ENCODE data around the gene PRRX2.
"Not testable (repeated sequence)": the region's sequence is repeated elsewhere in the genome, so short reads cannot be mapped to it uniquely, and the experiment has no call there.

The PRRX2 gene

DNA sequence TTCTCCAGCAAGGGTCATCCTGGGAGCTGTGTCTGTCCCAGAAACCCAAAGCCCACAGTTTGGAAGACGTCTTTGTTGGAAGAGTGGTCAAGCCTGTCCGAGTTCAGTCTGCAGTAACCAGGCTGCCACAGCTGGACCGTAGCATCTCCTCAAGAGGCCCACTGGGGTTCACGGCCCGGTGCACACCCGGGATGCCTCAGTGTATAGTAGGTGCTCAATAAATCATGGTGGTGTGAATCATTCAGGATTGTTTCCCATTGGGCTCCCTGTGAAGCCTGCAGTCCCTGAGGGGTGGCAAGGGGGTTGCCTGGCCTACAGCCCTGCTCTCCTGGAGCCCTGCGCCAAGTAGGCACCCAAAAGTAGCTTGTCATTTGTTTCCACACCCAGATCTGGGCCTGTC, 10.3 kb upstream of the PRRX2 start:
- DNase-seq, result no peak

DNA sequence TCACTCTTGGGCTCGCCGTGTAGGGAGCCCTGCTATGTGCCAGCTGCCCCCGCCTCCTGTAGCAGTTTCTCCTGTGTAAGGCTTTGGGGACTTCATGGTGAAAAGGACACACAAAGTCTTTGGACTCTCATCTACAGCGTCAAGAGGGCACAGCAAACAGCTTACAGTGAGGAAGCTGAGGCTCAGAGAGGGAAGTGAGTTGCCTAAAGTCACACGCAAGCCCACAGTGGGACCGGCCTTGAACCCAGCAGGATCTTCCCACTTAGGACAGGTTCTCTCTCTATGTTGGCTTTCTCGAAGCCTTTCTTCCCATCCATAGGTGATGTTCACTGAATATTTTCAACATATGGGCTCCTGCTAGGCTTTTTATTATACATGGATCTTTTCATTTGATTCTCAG, 9.8 kb upstream of the PRRX2 start:
- DNase-seq, result peak in 2 of 3 donors; percentile 17 to 22

DNA sequence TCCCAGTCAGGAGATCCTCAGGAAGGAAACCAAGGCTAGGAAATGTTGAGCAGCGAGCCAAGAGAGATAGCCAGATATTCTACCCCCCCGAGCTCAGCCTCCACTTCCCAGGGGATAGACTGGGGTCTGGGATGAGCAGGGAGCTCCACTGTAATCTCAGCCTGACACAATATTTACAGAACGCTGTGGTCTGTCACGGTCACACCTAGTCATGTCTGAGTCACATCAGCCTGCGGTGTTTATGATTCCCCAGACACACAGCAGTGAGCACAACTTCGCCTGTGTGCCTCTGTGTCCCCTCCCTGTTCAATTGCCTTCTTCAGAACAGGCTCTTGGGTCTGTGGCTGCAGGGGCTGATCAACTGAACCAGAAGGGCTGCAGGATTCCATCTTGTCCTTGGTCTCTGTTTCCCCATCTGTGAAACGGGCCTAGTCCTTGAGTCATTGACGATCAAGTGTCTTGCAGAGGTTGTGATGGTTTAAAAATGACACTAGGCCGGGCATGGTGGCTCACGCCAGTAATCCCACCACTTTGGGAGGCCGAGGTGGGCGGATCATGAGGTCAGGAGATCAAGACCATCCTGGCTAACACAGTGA, 8.6 kb upstream of the PRRX2 start:
- DNase-seq, result no peak

DNA sequence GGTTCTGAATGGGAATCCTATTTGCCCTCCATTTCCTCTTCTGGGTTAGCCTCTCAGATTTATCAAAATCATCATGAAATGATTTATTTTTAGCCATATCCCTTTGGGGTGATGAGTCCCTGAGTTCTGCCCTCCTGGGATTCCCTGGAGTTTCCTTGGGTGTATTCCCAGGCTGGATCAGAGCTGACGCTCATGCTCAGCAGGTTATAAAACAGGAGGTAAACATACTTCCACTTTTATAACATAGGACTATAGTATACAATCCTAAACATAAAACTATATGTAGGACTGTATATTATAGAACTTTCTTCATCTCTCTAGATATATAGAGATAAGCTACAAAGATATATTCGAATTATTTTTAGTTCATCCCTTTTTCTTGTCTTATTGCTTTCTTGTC, 4.4 kb upstream of the PRRX2 start:
- no peak for DNase-seq

DNA sequence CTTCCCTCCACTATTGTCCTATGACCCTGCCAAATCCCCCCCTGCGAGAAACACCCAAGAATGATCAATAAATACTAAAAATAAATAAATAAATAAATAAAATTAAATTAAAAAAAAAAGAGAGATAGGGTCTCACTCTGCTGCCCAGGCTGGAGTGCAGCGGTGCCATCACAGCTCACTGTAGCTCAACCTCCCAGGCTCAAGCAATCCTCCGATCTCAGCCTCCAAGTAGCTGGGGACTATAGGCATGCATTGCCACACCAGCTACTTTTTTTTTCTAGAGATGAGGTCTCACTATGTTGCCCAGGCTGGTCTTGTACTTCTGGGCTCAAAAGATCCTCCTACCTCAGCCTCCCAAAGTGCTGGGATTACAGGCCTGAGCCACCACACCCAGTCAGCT, 3.2 kb upstream of the PRRX2 start:
- DNase-seq, result not testable (repeated sequence)

DNA sequence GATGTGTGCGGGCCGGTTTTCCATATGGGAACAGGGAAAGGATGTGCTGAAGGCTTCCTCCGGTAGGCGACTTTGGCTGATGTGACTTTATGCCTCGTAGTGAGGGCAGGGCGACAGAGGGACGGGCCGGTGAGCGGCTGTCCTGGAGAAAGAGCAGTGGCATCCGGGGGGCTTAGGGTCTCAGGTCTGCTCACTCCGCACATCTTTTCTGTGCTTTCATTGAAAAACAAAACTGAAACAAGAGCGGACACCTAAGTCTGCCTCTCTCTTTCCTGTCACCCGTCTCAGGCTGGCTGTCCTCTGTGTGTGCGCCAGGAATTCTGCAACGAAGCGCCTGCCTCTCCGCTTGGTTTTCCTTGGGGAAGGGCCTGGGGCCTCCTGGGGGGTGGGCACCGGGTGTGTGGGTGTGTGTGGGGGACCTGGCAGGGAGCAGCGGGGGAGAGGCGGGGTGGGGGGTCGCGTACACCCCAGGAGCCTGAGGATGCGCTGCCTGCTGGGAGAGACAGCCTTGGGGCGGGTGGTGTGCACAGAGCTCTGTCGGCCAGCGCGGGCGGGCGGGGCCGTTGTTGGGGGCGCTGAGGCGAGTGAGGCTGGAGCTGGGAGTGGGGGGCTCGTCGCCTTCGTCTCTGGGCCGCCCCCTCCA, 580 bp upstream of the PRRX2 start:
- DNase-seq, result peak in 1 of 3 donors; percentile 8

DNA sequence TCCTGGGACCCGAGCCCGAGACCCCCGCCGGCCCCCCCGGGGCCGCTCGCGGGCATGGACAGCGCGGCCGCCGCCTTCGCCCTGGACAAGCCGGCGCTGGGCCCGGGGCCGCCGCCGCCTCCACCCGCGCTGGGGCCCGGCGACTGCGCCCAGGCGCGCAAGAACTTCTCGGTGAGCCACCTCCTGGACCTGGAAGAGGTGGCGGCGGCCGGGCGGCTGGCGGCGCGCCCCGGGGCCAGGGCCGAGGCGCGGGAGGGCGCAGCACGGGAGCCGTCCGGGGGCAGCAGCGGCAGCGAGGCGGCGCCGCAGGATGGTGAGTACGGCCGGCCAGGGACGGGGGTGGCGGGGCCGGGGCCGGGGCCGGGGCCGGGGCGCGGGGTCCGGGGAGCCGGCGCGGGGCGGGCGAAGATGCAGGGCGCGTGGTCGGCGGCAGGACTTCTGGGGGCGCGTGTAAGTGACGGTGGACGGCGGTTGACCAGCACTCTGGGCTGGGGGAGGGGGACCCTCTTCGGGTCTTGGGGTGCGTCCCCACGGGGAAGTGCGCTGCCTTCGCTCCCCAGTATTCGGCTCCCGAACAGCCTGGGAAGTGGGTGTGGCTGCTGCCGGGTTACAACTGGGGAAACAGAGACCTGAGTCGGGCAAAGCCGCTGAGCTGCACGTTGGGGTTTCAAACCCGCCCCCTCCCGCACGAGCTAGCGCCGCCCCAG, 520 bp downstream of the PRRX2 start:
- DNase-seq, result peak in 1 of 3 donors; percentile 21

DNA sequence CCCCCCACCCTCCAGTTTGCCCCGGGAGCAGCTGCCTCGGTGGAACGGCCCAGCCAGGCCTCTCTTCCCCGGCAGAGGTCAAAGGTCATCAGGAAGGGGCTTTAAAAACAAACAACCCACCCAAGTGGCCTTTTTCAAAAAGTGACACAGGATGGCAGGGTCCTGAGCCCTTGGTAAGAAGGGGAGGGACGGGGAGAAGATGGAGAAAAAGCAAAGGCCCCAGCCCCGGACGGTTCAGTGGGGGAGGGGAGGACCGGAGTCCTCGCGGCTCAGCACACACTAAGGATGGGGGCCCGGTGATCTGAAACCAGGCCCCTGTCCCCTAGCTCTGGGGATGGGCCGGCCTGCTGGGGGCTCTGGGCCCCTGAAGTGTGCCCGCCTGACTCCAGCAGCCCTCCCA, 1.1 kb downstream of the PRRX2 start:
- no peak for DNase-seq

DNA sequence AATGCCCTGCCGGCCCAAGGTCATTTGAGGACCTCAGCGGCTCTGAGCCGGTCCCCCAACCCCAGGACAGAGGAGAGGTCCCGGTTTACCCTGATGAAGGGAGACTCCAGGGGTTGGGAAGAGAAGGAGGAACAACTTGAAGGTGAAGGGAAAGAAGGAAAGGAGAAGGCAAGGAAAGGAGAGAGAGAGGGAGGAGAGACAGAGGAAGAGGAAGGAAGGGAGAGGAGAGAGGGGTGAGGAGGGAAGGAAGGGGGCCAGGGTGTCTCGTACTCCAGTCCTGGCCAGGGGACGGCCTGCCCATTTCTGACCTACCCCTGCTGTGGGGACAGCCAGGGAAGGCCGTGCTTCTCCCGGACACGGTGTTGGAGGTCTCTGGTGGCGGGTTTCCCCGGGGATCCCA, 1.9 kb downstream of the PRRX2 start:
- no peak for DNase-seq

DNA sequence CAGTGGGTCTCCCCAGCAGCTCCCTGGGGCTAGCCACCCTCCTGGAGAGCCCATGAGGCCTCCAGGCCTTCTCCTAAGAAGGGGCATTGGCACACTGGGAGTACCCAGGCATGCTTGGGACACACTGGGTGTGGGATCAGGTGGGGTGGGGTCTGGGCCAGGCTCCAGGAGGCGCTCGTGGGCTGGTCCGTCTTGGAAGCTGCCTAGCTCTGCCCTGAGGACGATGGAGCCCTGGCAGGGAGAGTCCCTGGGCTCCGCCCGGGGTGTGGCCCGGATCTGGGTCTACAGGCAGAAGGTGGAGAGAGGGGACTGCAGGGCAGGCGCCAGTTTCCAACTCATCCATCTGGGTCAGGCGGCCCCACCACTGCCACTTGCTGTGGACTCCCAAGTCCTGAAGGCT, 2.4 kb downstream of the PRRX2 start:
- no peak for DNase-seq

DNA sequence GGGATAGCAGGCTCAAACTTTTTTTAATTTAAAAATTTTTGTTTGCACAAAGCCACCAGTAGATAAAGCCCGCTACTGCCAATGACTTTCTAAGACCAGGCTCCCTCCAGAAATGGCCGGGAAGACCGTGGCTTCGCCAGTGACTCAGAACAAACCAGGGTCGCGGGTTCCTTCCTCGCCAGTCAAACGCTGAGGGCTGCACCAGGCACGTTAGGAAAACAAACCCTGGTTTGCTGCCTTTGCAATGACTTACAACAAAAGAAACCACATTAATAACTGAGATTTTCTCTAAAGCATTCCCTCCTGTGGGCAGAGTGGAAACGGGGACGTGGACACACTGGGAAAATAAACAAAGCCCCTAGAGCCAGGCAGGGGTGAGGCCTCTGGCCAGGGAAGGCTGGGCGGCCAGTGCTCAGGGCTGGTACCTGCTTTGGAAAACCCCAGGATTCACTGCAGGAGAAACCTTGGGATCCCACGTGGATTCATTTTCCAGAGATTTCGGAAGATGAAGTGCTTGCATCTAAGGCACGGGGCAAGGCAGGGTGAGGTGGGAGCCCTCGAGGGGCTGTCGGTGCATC, 3.8 kb downstream of the PRRX2 start:
- DNase-seq, result no peak

DNA sequence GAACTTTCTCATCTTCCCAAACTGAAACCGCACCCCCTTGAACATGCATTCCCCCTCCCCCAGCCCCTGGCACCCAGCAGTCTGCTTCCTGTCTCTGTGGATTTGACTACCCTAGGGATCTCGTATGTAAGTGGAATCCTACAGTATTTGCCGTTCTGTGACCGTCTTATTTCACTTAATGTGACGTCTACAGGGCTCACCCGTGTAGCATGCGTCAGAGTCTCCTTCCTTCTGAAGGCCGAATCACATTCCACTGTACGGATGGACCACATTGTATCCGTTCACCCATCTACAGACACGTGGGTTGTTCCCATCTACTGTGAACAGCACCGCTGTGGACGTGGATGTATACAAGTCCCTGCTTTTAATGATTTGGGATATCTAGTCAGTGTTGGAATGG, 4.5 kb downstream of the PRRX2 start:
- DNase-seq, result no peak

DNA sequence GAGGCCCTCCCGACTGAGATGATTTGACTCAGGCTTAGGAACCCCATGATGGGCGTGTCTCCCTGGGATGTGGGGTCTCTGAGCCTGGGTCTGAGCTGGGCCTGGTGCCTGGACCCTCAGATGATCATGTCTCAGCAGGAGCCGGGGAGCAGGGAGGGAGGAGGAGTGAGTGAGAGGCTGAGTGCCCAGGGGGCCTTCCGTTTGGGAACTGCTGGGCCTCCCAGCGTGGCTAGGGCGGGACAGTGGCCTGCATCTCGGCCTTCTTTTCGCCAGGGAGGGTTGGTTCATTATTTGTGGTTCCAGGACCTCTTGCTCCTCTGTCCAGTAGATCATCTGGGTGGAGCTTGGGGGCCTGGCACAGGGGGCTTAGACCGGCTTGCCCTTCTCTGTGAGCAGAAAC, 5.6 kb downstream of the PRRX2 start:
- no peak for DNase-seq

DNA sequence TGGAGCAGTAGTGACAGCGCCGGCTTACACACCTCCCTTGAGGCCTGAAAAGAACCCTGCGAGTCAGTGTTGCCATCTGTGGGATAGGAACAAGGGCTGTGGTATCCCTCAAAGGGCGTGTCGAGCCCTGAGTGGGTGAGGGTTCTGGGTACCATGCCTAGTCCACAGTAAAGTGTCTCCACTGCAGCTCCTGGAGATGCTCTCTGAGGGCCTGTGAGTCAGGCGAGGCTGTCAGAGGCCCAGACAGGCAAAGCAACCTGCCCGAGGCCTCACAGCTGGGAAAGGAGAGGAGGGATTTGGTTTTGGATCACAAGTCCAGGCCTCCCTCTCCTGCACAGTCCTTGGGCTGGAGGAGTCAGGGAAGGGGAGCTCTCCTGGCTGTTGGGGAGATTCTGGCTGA, 6.1 kb downstream of the PRRX2 start:
- DNase-seq, result no peak

DNA sequence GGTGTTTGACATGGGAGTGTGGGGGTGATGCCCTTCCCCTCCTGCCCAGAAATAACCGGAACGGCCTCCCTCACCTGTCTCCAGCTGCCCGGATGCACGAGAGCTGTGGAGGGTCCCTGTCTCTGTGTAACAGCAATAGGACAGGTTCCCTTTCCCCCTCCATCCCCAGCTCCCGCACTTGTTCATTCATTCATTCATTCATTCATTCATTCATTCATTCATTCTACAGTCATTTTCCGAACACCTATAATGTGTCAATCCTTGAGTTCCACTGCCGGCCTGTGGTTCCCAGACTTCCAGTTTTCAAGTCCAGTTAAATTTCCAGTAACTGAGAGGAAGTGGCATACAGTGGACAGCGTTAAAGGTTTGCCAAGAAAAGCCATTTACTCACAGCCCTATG, 7.3 kb downstream of the PRRX2 start:
- DNase-seq, result no peak

DNA sequence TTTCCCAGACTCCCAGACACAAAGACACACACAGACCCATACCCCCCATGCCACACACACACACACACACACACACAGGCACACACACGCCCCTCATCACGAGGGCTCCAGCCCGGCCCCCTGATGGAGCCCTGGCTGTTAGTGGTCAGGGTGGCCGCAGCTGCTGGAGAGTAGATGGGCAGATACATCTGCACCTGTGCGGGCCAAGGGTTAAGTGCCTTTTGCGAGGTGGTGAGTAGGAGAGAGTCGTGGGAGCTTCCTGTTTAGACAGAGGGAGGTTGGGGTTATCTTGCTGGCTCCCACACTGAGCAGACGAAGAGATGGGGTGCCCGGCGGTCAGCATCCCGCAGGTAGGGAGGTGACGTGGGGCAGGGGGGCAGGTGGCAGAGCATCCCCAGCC, 8.2 kb downstream of the PRRX2 start:
- no peak for DNase-seq

DNA sequence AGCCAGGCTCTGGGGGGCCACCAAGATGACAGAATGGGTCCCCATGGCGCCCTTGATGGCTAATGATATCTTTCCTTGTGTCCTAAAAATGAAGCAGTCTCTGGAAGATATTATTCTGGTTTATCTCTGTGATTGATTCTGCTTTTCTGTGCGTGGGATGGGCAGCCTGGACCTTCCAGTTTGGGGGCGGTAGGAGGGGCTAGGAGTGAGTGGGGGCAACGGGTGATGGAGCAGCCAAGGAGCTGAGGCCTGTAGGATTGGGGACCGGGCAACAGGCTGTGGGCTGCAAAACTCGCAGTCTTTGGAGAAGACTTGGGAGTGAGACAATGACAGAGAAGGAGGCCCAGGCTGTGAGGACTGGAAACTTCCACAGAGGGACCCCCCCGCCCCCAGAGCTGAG, 8.8 kb downstream of the PRRX2 start:
- DNase-seq, result no peak

DNA sequence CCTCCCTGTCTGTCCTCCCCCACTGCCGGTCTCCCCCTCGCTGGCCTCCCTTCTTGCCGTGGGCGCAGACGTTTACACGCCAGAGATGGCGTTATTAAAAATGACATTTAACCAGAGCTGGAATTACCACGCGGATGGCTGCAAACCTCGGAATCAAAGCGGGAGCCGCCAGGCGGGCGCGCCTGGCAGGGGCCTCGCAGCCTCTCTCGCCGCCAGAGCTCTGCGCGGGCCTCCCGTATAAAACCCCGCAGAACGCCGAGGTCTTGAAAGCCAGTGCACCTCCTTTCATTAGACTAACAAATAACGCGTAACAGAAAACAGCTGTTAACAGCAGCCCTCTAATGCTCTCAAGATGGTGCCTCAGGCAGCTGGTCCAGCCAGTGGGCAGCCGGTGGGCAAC, 10.2 kb downstream of the PRRX2 start:
- DNase-seq, result no peak

DNA sequence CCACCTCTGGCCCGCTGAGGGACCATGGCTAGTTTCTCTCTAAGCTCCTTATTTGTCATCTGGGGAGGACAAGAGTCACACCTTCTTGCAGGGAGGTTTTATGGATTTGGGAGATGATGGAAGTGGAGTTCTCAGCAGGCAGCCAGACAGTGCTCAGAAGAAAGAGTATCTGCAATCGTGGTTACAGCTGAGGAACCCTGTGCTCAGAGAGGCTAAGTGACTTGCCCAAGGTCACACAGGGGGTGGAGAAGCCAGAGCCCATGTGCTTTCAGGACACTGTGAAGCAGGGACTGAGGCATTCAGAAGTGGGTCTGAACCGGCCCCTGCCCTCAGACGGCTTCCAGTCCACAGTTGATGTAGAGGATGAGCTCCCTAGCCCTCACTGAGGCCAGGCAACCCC, 10.8 kb downstream of the PRRX2 start:
- DNase-seq, result no peak

DNA sequence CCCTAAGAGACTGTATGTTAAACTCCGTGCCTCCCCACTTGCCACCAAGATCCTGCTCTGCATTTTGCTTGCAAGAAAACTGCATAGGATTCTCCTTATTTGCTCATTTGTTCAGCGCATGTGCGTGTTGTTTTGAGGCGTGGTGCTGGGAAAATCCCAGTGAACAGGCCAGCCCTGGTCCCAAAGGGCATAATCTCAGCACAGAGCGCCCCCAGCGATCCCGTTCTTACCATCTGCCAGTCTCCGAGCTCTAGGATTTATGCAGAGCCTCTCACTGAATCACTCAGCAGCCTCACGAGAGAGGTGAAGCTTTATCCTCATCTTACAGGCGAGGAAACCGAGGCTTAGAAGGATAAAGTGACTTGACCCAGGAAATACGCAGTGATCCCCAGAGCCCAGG, 11.5 kb downstream of the PRRX2 start:
- no peak for DNase-seq

DNA sequence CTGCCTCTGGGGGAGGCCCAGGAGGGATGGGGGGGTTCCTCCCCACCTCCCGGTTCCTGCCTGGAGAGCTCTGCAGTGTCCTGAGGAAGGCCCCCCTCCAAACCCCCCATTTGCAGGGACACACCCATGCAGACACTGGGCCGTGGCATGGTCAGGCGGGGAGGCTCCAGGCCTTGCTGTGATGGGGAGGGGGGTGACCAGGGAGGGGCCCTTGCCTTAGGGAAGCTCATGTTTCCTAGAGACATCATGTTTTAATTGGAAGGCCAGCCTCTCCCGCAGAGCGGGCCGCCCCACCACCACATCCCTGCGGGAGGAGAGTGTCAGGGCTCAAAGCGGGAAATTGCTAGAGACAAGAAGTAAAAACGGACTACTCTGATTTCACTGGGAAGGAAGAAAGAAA, 12.0 kb downstream of the PRRX2 start:
- no peak for DNase-seq

DNA sequence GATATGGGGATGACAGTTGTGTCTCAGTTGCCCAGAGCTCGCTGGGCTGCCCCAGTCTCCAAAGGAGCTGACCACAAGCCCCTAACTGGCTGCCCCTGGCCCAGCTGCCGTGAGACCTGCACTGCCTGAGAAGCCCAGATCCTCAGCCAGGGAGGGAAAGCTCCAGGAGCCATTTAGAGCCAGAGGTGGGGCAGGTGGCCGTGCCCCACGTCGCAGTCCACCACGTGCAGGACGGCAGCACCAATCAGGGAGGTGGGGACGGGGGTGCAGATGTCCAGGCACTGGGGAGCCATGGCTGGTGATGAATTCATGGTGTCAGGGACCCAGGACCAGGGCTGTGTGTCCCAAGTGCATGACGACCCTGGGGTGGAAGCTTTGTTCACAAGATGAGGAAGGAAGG, 13.4 kb downstream of the PRRX2 start:
- DNase-seq, result no peak

DNA sequence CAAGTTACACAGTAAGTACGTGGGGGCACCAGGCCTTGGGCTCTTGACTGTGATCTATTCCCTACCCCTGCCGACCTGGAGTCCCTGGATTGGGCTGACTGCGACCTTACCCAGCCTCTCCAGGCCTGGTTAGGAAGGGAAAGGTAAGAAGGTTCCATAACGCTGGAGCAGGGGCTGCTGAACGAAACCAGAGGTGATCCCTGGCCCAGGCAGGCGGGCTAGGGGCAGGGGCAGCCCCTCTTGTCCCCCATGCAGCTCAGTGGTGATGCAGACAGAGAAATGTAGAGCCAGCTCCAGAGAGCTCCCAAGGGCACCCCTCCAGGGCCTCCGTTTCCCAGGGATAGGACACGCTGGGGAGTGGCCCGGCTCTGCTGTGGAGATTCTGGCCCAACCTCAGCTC, 14.1 kb downstream of the PRRX2 start:
- DNase-seq, result no peak

DNA sequence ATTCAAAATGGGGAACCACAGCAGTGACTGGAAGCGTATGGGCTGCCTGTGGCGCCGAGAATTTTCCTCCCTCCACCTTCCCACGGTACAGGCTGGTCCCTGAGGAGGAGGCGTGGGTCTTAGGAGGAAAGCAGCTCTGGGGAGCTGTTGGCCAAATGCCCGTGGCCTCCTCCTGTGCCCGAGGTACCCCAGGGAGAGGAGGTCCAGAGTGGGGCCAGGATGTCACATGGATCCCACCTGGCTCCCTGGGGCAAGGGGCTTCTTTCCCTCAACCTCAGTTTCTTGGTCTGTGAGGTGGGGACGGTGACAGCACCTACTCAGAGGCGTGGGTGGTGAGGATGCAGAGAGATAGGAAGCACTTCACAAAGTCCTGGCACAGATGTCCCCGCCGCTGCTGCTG, 16.5 kb downstream of the PRRX2 start:
- DNase-seq, result no peak
